Lower lobe of right lung (tissue), 2 donors: ENCODE measurements around the gene ATOH7. TPM values are rescaled to one million over a fixed set of nuclear protein-coding genes. Genes with fewer than 3 reads are reported as not detected.

Source experiments
- ATAC-seq, 2 donors: fragments of 200-7000 bp; cut with Tn5 transposase; one replicate each; pipeline ENCODE4 v1.9.1; 2020 to 2022; ENCODE audit warnings: mild to moderate bottlenecking in 2 of 2, moderate library complexity in 2 of 2
- DNase-seq: peaks from one replicate; pipeline ENCODE4 v3.0.0-alpha.2; 2020
- H3K27ac ChIP-seq: fragments of 200-600 bp; one replicate; pipeline ENCODE4 v1.8.0; 2022
- H3K27me3 ChIP-seq: fragments of 200-600 bp; one replicate; pipeline ENCODE4 v1.8.0; 2022; ENCODE audit warnings: low read depth
- H3K36me3 ChIP-seq: fragments of 200-600 bp; one replicate; pipeline ENCODE4 v1.8.0; 2022; ENCODE audit warnings: mild to moderate bottlenecking
- H3K4me1 ChIP-seq: fragments of 200-600 bp; one replicate; pipeline ENCODE4 v1.8.0; 2022
- H3K4me3 ChIP-seq: fragments of 200-600 bp; one replicate; pipeline ENCODE4 v1.8.0; 2022; ENCODE audit warnings: mild to moderate bottlenecking
- H3K9me3 ChIP-seq: fragments of 200-600 bp; one replicate; pipeline ENCODE4 v1.8.0; 2022
- CTCF ChIP-seq: fragments of 200-600 bp; IDR thresholded peaks from one replicate; pipeline ENCODE4 v1.8.0; 2022; ENCODE audit warnings: antibody characterized with exemption, mild to moderate bottlenecking
- intact Hi-C: fragments of 100-400 bp; cut with DNase I; formaldehyde crosslinking; loops from one replicate; pipeline ENCODE4 v1.11.0; 2022
- total RNA-seq: library from RNA; stranded (reverse); fragmentation: NEBNext Ultra II Directional; extraction: Animal tissue kit (Norgen Biotek cat#: 25700); gene quantifications from one replicate; pipeline ENCODE4 v1.2.1, GENCODE V29; 2021
- donor health status: DM: no; HTN: yes; CAD: no; lungs with severe emphysema.

The ATOH7 gene
- total RNA-seq, 1 donor from 2014 or later = not detected

GRCh38 chr10:68272833-68273232 lies 40.9 kb upstream of the ATOH7 start:
- Histone ChIP-seq H3K27me3 (no peaks in the 10 kb centered on the region), H3K36me3 (no peaks in the 10 kb centered on the region), H3K27ac (no peak overlapping the region), H3K4me1 (no peaks in the 10 kb centered on the region), H3K9me3 (no peaks in the 10 kb centered on the region), H3K4me3 (no peak overlapping the region)
- no peak for TF ChIP-seq CTCF
- DNase-seq (no peak), ATAC-seq (no peak)
- intact Hi-C loops = no loop called here

DNA sequence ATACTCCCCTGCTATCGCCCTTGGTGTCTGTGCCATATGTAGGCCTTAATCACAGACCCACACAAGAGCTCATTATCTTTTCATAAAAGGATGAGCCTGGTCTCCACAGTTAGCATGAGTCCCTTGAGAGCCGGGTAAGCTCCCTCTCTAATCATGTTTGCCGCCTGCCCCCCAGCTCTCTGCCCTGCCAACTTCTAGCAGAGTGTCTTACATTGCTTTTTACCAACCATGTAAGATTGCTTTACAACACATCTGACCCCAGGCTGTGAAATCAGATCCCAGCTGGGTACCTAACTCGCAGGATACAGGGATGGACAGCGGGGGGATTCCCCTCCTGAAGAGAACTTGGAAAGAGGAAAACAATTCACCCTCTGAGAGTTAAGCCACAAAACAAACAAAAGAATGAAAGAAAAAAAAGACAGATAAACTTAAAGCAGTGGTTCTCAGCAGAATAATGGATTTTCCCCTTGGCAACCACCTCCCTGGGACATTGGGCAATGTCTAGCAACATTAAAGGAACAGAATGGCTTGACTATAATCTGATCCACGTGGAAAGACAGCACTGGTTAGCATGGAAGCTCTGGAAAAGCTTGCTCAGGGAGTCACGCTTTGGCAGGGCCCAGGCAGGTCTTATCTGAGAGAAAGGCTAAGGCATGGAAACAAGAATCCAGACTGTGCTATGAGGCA lies 39.4 kb upstream of the ATOH7 start:
- intact Hi-C loops = no loop called here
- H3K4me3 ChIP-seq = no peak overlapping the region
- no peak overlapping the region for H3K27ac ChIP-seq
- no peak for ATAC-seq
- no peaks in the 10 kb centered on the region for H3K4me1 ChIP-seq
- H3K36me3 ChIP-seq = no peaks in the 10 kb centered on the region
- H3K27me3 ChIP-seq = no peaks in the 10 kb centered on the region
- no peak for DNase-seq
- no peaks in the 10 kb centered on the region for H3K9me3 ChIP-seq
- TF ChIP-seq CTCF = no peak

GRCh38 chr10:68269562-68270290 lies 37.8 kb upstream of the ATOH7 start:
- Histone ChIP-seq H3K4me3 (no peak overlapping the region), H3K36me3 (no peaks in the 10 kb centered on the region), H3K27ac (no peak overlapping the region), H3K27me3 (no peaks in the 10 kb centered on the region), H3K9me3 (no peaks in the 10 kb centered on the region), H3K4me1 (no peaks in the 10 kb centered on the region)
- no peak for TF ChIP-seq CTCF
- ATAC-seq (no peak), DNase-seq (no peak)
- intact Hi-C loops = no loop called here

GRCh38 chr10:68261132-68261856 lies 29.4 kb upstream of the ATOH7 start:
- no peak for ATAC-seq
- intact Hi-C loops = no loop called here
- Histone ChIP-seq H3K36me3 (no peaks in the 10 kb centered on the region), H3K27ac (no peak overlapping the region), H3K4me1 (no peaks in the 10 kb centered on the region), H3K9me3 (no peaks in the 10 kb centered on the region), H3K27me3 (no peaks in the 10 kb centered on the region), H3K4me3 (no peak overlapping the region)
- no peak for DNase-seq
- no peak for TF ChIP-seq CTCF

DNA sequence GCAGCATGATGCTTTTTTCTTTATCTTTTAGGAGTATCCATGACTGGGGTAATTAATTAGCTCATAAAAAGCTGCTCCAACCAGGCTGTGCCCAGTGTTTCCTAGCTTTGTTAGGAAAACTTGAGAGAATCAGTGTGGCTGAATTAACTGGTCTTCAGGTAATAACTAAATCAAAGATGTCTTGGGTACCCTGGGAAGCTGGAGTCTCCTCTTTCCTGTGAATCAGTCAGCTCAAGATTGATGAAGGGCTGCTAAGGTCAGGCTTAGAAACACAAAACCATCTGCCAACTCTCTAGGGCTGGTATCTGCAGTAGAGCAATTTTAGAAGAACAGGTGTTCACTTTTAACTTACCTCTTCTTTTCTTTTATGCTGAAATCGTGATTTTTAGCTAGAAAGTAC lies 21.4 kb upstream of the ATOH7 start:
- H3K4me1 ChIP-seq = no peaks in the 10 kb centered on the region
- no peak overlapping the region for H3K4me3 ChIP-seq
- DNase-seq (no peak), ATAC-seq (no peak)
- intact Hi-C loops = no loop called here
- H3K36me3 ChIP-seq = no peaks in the 10 kb centered on the region
- no peak for TF ChIP-seq CTCF
- no peaks in the 10 kb centered on the region for H3K27me3 ChIP-seq
- H3K9me3 ChIP-seq = no peaks in the 10 kb centered on the region
- no peak overlapping the region for H3K27ac ChIP-seq
